ENCODE results near the gene FRMD8.
"Not testable (repeated sequence)": the region's sequence is repeated elsewhere in the genome, so short reads cannot be mapped to it uniquely, and the experiment has no call there.

The FRMD8 gene

GRCh38 chr11:65394125-65394536, 7.7 kb downstream of the FRMD8 start:
- DNase-seq = no peak

- DNase-seq = no peak
These were observed 9.6 kb downstream of the FRMD8 start for GRCh38 chr11:65395961-65396530.

- no peak for DNase-seq
These were observed 10.6 kb downstream of the FRMD8 start for GRCh38 chr11:65396769-65397745.

- no peak for DNase-seq
These were observed 12.0 kb downstream of the FRMD8 start for GRCh38 chr11:65398362-65398910.

- DNase-seq = no peak
These were observed 12.8 kb downstream of the FRMD8 start for GRCh38 chr11:65399249-65399648.

GRCh38 chr11:65399845-65400244, 13.4 kb downstream of the FRMD8 start:
- no peak for DNase-seq

GRCh38 chr11:65400307-65401072, 14.1 kb downstream of the FRMD8 start:
- DNase-seq = no peak

GRCh38 chr11:65401073-65401802, 14.8 kb downstream of the FRMD8 start:
- DNase-seq = no peak

- no peak for DNase-seq
These were observed 15.4 kb downstream of the FRMD8 start for GRCh38 chr11:65401803-65402248.

GRCh38 chr11:65402790-65403189, 16.4 kb downstream of the FRMD8 start:
- DNase-seq = no peak

- DNase-seq = no peak
These were observed 17.2 kb downstream of the FRMD8 start for GRCh38 chr11:65403607-65404121.

GRCh38 chr11:65404210-65404609, 17.8 kb downstream of the FRMD8 start:
- DNase-seq = no peak

GRCh38 chr11:65404638-65405339, 18.4 kb downstream of the FRMD8 start:
- no peak for DNase-seq

GRCh38 chr11:65410936-65411680, 24.7 kb downstream of the FRMD8 start:
- DNase-seq = no peak

GRCh38 chr11:65411681-65412070, 25.2 kb downstream of the FRMD8 start:
- no peak for DNase-seq

GRCh38 chr11:65412271-65413076, 26.0 kb downstream of the FRMD8 start:
- DNase-seq = no peak

GRCh38 chr11:65413077-65413664, 26.7 kb downstream of the FRMD8 start:
- not testable (repeated sequence) for DNase-seq

GRCh38 chr11:65414776-65415498, 28.5 kb downstream of the FRMD8 start:
- no peak for DNase-seq

Measured in T-helper 9 cell (primary cell).